H1 (cell line): ENCODE results near the gene MUC5AC. TPM values are rescaled to one million over a fixed set of nuclear protein-coding genes. Genes with fewer than 3 reads are reported as not detected.

Experiments
- CTCF ChIA-PET: fragments of 300-600 bp; sonication (Branson Sonifier 250); formaldehyde crosslinking; loops from one replicate; lab custom pipeline; 2021; ENCODE audit not compliant: partially characterized antibody; lab: Charles Lee
- POLR2A ChIA-PET: fragments of 300-600 bp; sonication (Branson Sonifier 250); formaldehyde crosslinking; loops from one replicate; lab custom pipeline; 2021; ENCODE audit warnings: inconsistent platforms; ENCODE audit not compliant: partially characterized antibody; lab: Charles Lee
- DNase-seq, 2 experiments: peaks; one replicate each; pipeline versions ENCODE4 v3.0.0 to v3.0.0-alpha.2; 2010 to 2022; ENCODE audit warnings: low spot score in 2 of 2, low read depth in 1 of 2, mixed read lengths in 1 of 2
- FAIRE-seq: peaks from 2 replicates; lab custom pipeline; 2011; peaks lifted over from hg19 to GRCh38; lab: Jason Lieb, UNC
- H2AFZ ChIP-seq: 2 replicates; pipeline ENCODE4 v1.8.1; 2012; ENCODE audit warnings: low read length, inconsistent platforms
- H2AK5ac ChIP-seq: 2 replicates; pipeline ENCODE4 v1.6.1; 2013; ENCODE audit warnings: low read depth, low read length
- H2BK120ac ChIP-seq: replicated peaks from 2 replicates; pipeline ENCODE3; 2013; ENCODE audit warnings: low read depth, low read length, inconsistent platforms
- H2BK12ac ChIP-seq: 2 replicates; pipeline ENCODE4 v1.6.1; 2013; ENCODE audit warnings: low read depth, low read length
- H2BK15ac ChIP-seq: 2 replicates; pipeline ENCODE4 v1.6.1; 2013; ENCODE audit warnings: low read length
- H2BK20ac ChIP-seq: 2 replicates; pipeline ENCODE4 v1.6.1; 2013; ENCODE audit warnings: low read length
- H2BK5ac ChIP-seq: 2 replicates; pipeline ENCODE4 v1.6.1; 2013; ENCODE audit warnings: low read depth, low read length
- H3K14ac ChIP-seq: 2 replicates; pipeline ENCODE4 v1.6.1; 2013; ENCODE audit warnings: inconsistent platforms; ENCODE audit not compliant: insufficient read length
- H3K18ac ChIP-seq: 2 replicates; pipeline ENCODE4 v1.6.1; 2013; ENCODE audit warnings: low read length; ENCODE audit errors: extremely low read depth
- H3K23ac ChIP-seq: 2 replicates; pipeline ENCODE4 v1.6.1; 2013; ENCODE audit warnings: inconsistent platforms; ENCODE audit not compliant: insufficient read length
- H3K23me2 ChIP-seq: 2 replicates; pipeline ENCODE4 v1.6.1; 2013; ENCODE audit warnings: low read depth, low read length
- H3K27ac ChIP-seq: 2 replicates; pipeline ENCODE4 v1.6.1; 2011; ENCODE audit warnings: low read depth, low read length, inconsistent platforms
- H3K27me3 ChIP-seq, 4 experiments: replicated peaks in 1 of 4; 1 replicate in 1 of 4; 2 replicates in 3 of 4; pipeline versions ENCODE4 v1.6.1 to v1.8.1; 2011 to 2013; ENCODE audit warnings: low read length in 3 of 4, mild to moderate bottlenecking in 3 of 4, inconsistent platforms in 2 of 4, mixed read lengths in 2 of 4, moderate library complexity in 1 of 4; ENCODE audit not compliant: control insufficient read depth in 3 of 4, insufficient read depth in 3 of 4; ENCODE audit errors: extremely low read depth in 1 of 4
- H3K36me3 ChIP-seq, 4 experiments: 2 replicates each; pipeline versions ENCODE4 v1.6.1 to v1.8.1; 2011 to 2013; ENCODE audit warnings: mild to moderate bottlenecking in 4 of 4, low read length in 3 of 4, moderate library complexity in 2 of 4, control low read depth in 1 of 4, inconsistent platforms in 1 of 4; ENCODE audit not compliant: insufficient read depth in 4 of 4, control insufficient read depth in 2 of 4
- H3K4ac ChIP-seq: replicated peaks from 2 replicates; pipeline ENCODE3; 2013; ENCODE audit warnings: low read length, low read depth, mixed read lengths, inconsistent platforms; ENCODE audit not compliant: insufficient read length
- H3K4me1 ChIP-seq, 4 experiments: replicated peaks in 1 of 4; 1 replicate in 1 of 4; 2 replicates in 3 of 4; pipeline versions ENCODE4 v1.6.1 to v1.8.1; 2011 to 2013; ENCODE audit warnings: low read length in 3 of 4, inconsistent platforms in 2 of 4, mixed read lengths in 1 of 4; ENCODE audit not compliant: insufficient read depth in 4 of 4, control insufficient read depth in 3 of 4
- H3K4me2 ChIP-seq, 2 experiments: 2 replicates each; pipeline versions ENCODE4 v1.6.1 to v1.8.1; 2011 to 2013; ENCODE audit warnings: low read depth in 2 of 2, low read length in 2 of 2, control low read depth in 1 of 2, inconsistent platforms in 1 of 2, mild to moderate bottlenecking in 1 of 2; ENCODE audit not compliant: insufficient read depth in 1 of 2
- H3K4me3 ChIP-seq, 4 experiments: fragments of 200-600, 300-600 bp in 1 of 4; sonication (generic), shearing (Covaris generic), sonication (Bioruptor Twin) in 1 of 4; 2 replicates each; pipeline versions ENCODE4 v1.5.1 to v1.8.1; 2011 to 2016; ENCODE audit warnings: low read length in 4 of 4, low read depth in 3 of 4, control low read depth in 2 of 4, inconsistent platforms in 2 of 4, mild to moderate bottlenecking in 2 of 4, mixed read lengths in 1 of 4, moderate library complexity in 1 of 4; ENCODE audit not compliant: insufficient read depth in 2 of 4; ENCODE audit errors: extremely low read depth in 1 of 4
- H3K56ac ChIP-seq: replicated peaks from 2 replicates; pipeline ENCODE3; 2013; ENCODE audit warnings: low read depth, mild to moderate bottlenecking, mixed read lengths, low read length, inconsistent platforms; ENCODE audit not compliant: insufficient read length
- H3K79me1 ChIP-seq: 2 replicates; pipeline ENCODE4 v1.6.1; 2013; ENCODE audit warnings: low read depth, low read length, control low read depth
- H3K79me2 ChIP-seq, 2 experiments: 2 replicates each; pipeline versions ENCODE4 v1.6.1 to v1.8.1; 2012 to 2013; ENCODE audit warnings: low read length in 2 of 2, mild to moderate bottlenecking in 2 of 2, inconsistent platforms in 1 of 2; ENCODE audit not compliant: insufficient read depth in 2 of 2, control insufficient read depth in 1 of 2
- H3K9ac ChIP-seq, 4 experiments: replicated peaks in 1 of 4; 1 replicate in 1 of 4; 2 replicates in 3 of 4; pipeline versions ENCODE4 v1.6.1 to v1.8.1; 2011 to 2013; ENCODE audit warnings: low read depth in 3 of 4, low read length in 3 of 4, control low read depth in 2 of 4, mild to moderate bottlenecking in 2 of 4, moderate library complexity in 2 of 4, inconsistent platforms in 1 of 4; ENCODE audit errors: extremely low read depth in 1 of 4
- H3K9me3 ChIP-seq, 2 experiments: 2 replicates each; pipeline versions ENCODE4 v1.6.1 to v1.8.1; 2012 to 2013; ENCODE audit warnings: mild to moderate bottlenecking in 2 of 2, moderate library complexity in 2 of 2, control low read depth in 1 of 2, inconsistent platforms in 1 of 2, low read depth in 1 of 2, low read length in 1 of 2, mixed read lengths in 1 of 2; ENCODE audit not compliant: insufficient read depth in 2 of 2
- H4K20me1 ChIP-seq, 2 experiments: replicated peaks in 1 of 2; 2 replicates each; pipeline versions ENCODE3 to v1.8.1; 2011 to 2013; ENCODE audit warnings: inconsistent platforms in 2 of 2, low read length in 2 of 2, mild to moderate bottlenecking in 1 of 2; ENCODE audit not compliant: insufficient read depth in 2 of 2, control insufficient read depth in 1 of 2
- H4K5ac ChIP-seq: 2 replicates; pipeline ENCODE4 v1.6.1; 2013; ENCODE audit warnings: low read length, low read depth, mixed read lengths, inconsistent platforms; ENCODE audit not compliant: insufficient read length
- H4K8ac ChIP-seq: 2 replicates; pipeline ENCODE4 v1.8.0; 2013; ENCODE audit warnings: mild to moderate bottlenecking, moderate library complexity, low read length, inconsistent platforms; ENCODE audit not compliant: insufficient read depth; ENCODE audit errors: extremely low read depth
- H4K91ac ChIP-seq: replicated peaks from 2 replicates; pipeline ENCODE3; 2013; ENCODE audit warnings: low read length, mixed read lengths, inconsistent platforms; ENCODE audit not compliant: insufficient read length
- EP300 ChIP-seq, 2 experiments: IDR thresholded peaks; 1 replicate in 1 of 2; 2 replicates in 1 of 2; pipeline ENCODE4 v1.6.1; 2011 to 2012; ENCODE audit warnings: low read depth in 2 of 2, low read length in 2 of 2, mild to moderate bottlenecking in 2 of 2, borderline replicate concordance in 1 of 2, inconsistent platforms in 1 of 2, moderate library complexity in 1 of 2
- EZH2 ChIP-seq: fragments of 200-600 bp; sonication (generic); IDR thresholded peaks from 2 replicates; pipeline ENCODE4 v1.7.1; 2012; ENCODE audit warnings: low read depth, mild to moderate bottlenecking, moderate library complexity, low read length, inconsistent platforms; ENCODE audit not compliant: severe bottlenecking
- HDAC2 ChIP-seq, 2 experiments: fragments of 300-600 bp in 1 of 2; sonication (generic) in 1 of 2; IDR thresholded peaks; 2 replicates each; pipeline ENCODE4 v1.6.1; 2011 to 2012; ENCODE audit warnings: low read depth in 2 of 2, low read length in 2 of 2, mild to moderate bottlenecking in 2 of 2, moderate library complexity in 2 of 2, borderline replicate concordance in 1 of 2, inconsistent platforms in 1 of 2
- JUND ChIP-seq: IDR thresholded peaks from 2 replicates; pipeline ENCODE4 v1.6.1; 2011; ENCODE audit warnings: mild to moderate bottlenecking, improper control_type of control experiment, low read length
- MAX ChIP-seq: IDR thresholded peaks from 2 replicates; pipeline ENCODE4 v1.6.1; 2012; ENCODE audit warnings: inconsistent platforms
- POU5F1 ChIP-seq: IDR thresholded peaks from 2 replicates; pipeline ENCODE4 v1.6.1; 2011; ENCODE audit warnings: low read depth, mild to moderate bottlenecking, low read length, moderate library complexity
- RFX5 ChIP-seq: IDR thresholded peaks from 2 replicates; pipeline ENCODE4 v1.6.1; 2011; ENCODE audit warnings: low read depth, low read length, improper control_type of control experiment, borderline replicate concordance
- SP1 ChIP-seq: IDR thresholded peaks from 2 replicates; pipeline ENCODE4 v1.6.1; 2011; ENCODE audit warnings: low read depth, low read length
- SRF ChIP-seq: IDR thresholded peaks from 2 replicates; pipeline ENCODE4 v1.6.1; 2011; ENCODE audit warnings: mild to moderate bottlenecking, low read depth, low read length, moderate library complexity
- TAF7 ChIP-seq: optimal IDR thresholded peaks from 2 replicates; pipeline ENCODE3; 2011; ENCODE audit warnings: low read depth, mild to moderate bottlenecking, inconsistent platforms, low read length, moderate library complexity, borderline replicate concordance
- ZNF274 ChIP-seq: IDR thresholded peaks from 2 replicates; pipeline ENCODE4 v1.7.0; 2012; ENCODE audit warnings: low read length, borderline replicate concordance; ENCODE audit errors: extremely low read depth
- WGBS, 2 experiments: shearing (Covaris generic) in 1 of 2; methylation state at CpG; one replicate each; pipeline versions ENCODE4 v1.1.6 to v1.1.7; 2013 to 2015; ENCODE audit warnings: low lambda C conversion rate in 2 of 2, mixed read lengths in 2 of 2, inconsistent platforms in 1 of 2, low coverage in 1 of 2, missing lambda C conversion rate in 1 of 2; ENCODE audit not compliant: insufficient replicate concordance in 2 of 2, insufficient coverage in 1 of 2, insufficient read length in 1 of 2; ENCODE audit errors: extremely low coverage in 1 of 2, missing lambda C conversion rate in 1 of 2; 5-methylcytosine and 5-hydroxymethylcytosine counted together
- polyA plus RNA-seq, 7 experiments: library from polyadenylated mRNA; depleted of rRNA in 3 of 7; stranded (reverse) in 5 of 7; unstranded in 2 of 7; fragments of >200 nt in 5 of 7; fragments of 200-250 nt in 2 of 7; gene quantifications; 1 replicate in 5 of 7; 2 replicates in 1 of 7; 4 replicates in 1 of 7; pipeline versions ENCODE4 v1.2.1 to v1.2.3, GENCODE V29; 2011 to 2013; ENCODE audit warnings: missing spikeins in 2 of 7, mixed read lengths in 2 of 7
- total RNA-seq: library from RNA; stranded (reverse); fragmentation: NEBNext Ultra II Directional; extraction: Animal tissue kit (Norgen Biotek cat#: 25700); gene quantifications from 2 replicates; pipeline ENCODE4 v1.2.1, GENCODE V29; 2021
- TF ChIP-seq, protein P1 (sequence below): IDR thresholded peaks from 2 replicates; pipeline ENCODE4 v1.6.1; 2011; ENCODE audit warnings: low read length, improper control_type of control experiment

Gene MUC5AC
- total and polyA plus RNA-seq, 2 of the 8 experiments (the other 6 are each of a cell fraction or from before 2014, with no cell fraction given), result not detected

DNA sequence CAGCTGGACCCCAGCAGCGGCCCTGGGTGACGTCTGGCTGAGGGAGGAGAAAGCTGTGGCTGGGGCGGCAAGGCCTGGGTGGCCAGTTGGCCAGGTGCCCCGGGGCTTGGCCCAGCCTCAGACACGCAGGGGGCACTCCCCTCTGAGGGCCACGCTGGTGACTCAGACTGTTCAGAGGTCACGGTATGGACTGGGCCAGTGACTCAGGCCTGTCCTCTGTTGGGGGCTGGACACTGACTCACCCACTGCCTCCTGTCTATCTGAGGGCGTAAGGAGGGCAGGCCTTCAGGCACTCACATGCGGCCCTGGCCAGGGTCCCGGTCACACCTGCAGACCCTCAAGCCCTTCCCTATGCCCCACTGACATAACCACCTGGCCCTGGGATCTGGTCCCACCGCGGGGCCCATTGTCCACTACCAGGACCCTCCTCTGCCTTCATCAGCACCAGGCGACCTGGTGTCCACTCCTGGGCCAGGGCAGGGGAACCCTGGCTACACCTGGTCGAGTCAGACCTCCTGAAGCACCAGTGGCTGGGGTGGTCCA is 3.7 kb upstream of the MUC5AC start:
- Histone ChIP-seq H4K5ac (no peak overlapping the region), H3K36me3 (no peaks in the 10 kb centered on the region), H3K56ac (peak overlapping the region; percentile 90), H3K18ac (no peak overlapping the region), H3K4me3 (no peak overlapping the region), H3K9ac (no peak overlapping the region), H2BK120ac (no peak overlapping the region), H3K4me1 (no peaks in the 10 kb centered on the region; a peak in 2 of 7 replicates), H2AK5ac (no peak overlapping the region), H3K4me2 (no peak overlapping the region), H3K23ac (no peak overlapping the region), H3K14ac (no peak overlapping the region), H3K27me3 (no peaks in the 10 kb centered on the region), H4K20me1 (peaks cover 0 to 2% of the 10 kb centered on the region in 2 experiments), H2BK15ac (no peak overlapping the region), H2BK12ac (no peak overlapping the region), H3K4ac (no peak overlapping the region), H4K91ac (no peak overlapping the region), H3K79me1 (no peaks in the 10 kb centered on the region), H2AFZ (no peak overlapping the region), H2BK20ac (no peak overlapping the region), H2BK5ac (no peak overlapping the region), H3K23me2 (peaks cover 13% of the 10 kb centered on the region; the same call in 1 of the 2 replicates), H3K27ac (no peak overlapping the region), H3K9me3 (peaks cover 4 to 24% of the 10 kb centered on the region in 2 experiments; a peak in 2 of 4 replicates), H3K79me2 (no peaks in the 10 kb centered on the region), H4K8ac (no peak overlapping the region)
- ChIA-PET POLR2A (no interaction called here), CTCF (no interaction called here)
- no peak for FAIRE-seq
- 83% methylated on average over 14 of the region's 14 CpGs; no CpG with 5 or more reads in 1 of the 2 experiments for WGBS, 2 experiments
- DNase-seq, result no peak
- TF ChIP-seq, protein P1, sequence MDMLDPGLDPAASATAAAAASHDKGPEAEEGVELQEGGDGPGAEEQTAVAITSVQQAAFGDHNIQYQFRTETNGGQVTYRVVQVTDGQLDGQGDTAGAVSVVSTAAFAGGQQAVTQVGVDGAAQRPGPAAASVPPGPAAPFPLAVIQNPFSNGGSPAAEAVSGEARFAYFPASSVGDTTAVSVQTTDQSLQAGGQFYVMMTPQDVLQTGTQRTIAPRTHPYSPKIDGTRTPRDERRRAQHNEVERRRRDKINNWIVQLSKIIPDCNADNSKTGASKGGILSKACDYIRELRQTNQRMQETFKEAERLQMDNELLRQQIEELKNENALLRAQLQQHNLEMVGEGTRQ, result no peak
- TF ChIP-seq SRF (no peak), RFX5 (no peak), SP1 (no peak), JUND (no peak), ZNF274 (no peak), HDAC2 (IDR thresholded peaks at IDR 0.05; ENCODE audit: borderline replicate concordance in 1 of 2, low read depth in 2 of 2, low read length in 2 of 2) (no peak), EZH2 (no peak), MAX (no peak), EP300 (IDR thresholded peaks at IDR 0.05; ENCODE audit: borderline replicate concordance in 1 of 2, low read depth in 2 of 2, low read length in 2 of 2) (no peak), TAF7 (no peak), POU5F1 (no peak)
